IMR-90 (cell line): ENCODE results near the gene SUB1.

Experiments used
- RAD21 ChIP-seq: IDR thresholded peaks from 2 replicates; pipeline ENCODE4 v1.6.1; 2012; ENCODE audit warnings: low read length, improper control_type of control experiment
- RFX5 ChIP-seq: IDR thresholded peaks from 2 replicates; pipeline ENCODE4 v1.8.0; 2012; ENCODE audit warnings: low read depth, mild to moderate bottlenecking, low read length, moderate library complexity

GRCh38 chr5:32574540-32575175 lies 10.7 kb upstream of the SUB1 start:
- no peak for TF ChIP-seq RFX5
- TF ChIP-seq RAD21: no peak
